ENCODE data around the gene ZDHHC22. TPM values are rescaled to one million over a fixed set of nuclear protein-coding genes. Genes with fewer than 3 reads are reported as not detected.

ZDHHC22 gene
- total RNA-seq, 1 donor: not detected

- DNase-seq (ENCODE audit: insufficient read length, low spot score, missing footprints): no peak
- no peak overlapping the region for H2AFZ ChIP-seq (ENCODE audit: low read length)
- H3K27me3 ChIP-seq (ENCODE audit: insufficient read depth, low read length): no peaks in the 10 kb centered on the region
- TF ChIP-seq, protein P1, sequence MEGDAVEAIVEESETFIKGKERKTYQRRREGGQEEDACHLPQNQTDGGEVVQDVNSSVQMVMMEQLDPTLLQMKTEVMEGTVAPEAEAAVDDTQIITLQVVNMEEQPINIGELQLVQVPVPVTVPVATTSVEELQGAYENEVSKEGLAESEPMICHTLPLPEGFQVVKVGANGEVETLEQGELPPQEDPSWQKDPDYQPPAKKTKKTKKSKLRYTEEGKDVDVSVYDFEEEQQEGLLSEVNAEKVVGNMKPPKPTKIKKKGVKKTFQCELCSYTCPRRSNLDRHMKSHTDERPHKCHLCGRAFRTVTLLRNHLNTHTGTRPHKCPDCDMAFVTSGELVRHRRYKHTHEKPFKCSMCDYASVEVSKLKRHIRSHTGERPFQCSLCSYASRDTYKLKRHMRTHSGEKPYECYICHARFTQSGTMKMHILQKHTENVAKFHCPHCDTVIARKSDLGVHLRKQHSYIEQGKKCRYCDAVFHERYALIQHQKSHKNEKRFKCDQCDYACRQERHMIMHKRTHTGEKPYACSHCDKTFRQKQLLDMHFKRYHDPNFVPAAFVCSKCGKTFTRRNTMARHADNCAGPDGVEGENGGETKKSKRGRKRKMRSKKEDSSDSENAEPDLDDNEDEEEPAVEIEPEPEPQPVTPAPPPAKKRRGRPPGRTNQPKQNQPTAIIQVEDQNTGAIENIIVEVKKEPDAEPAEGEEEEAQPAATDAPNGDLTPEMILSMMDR (IDR thresholded peaks at IDR 0.05; ENCODE audit: extremely low read depth, low read depth, low read length): no peak
- H3K4me1 ChIP-seq (ENCODE audit: insufficient read depth, low read length): no peaks in the 10 kb centered on the region
- no peak overlapping the region for H3K4me2 ChIP-seq (ENCODE audit: insufficient read depth, low read length)
- H3K79me2 ChIP-seq (ENCODE audit: insufficient read depth, low read length): no peaks in the 10 kb centered on the region
- no peaks in the 10 kb centered on the region for H4K20me1 ChIP-seq (ENCODE audit: insufficient read depth, low read length)
- H3K36me3 ChIP-seq (ENCODE audit: insufficient read depth, low read length): no peaks in the 10 kb centered on the region
- no peaks in the 10 kb centered on the region for H3K9me3 ChIP-seq (ENCODE audit: low read depth, low read length)
- no peak overlapping the region for H3K4me3 ChIP-seq (ENCODE audit: insufficient read depth, low read length)
- no peak overlapping the region for H3K27ac ChIP-seq (ENCODE audit: low read depth, low read length)
Observed at GRCh38 chr14:77085538-77085937, 56.1 kb downstream of the ZDHHC22 start.

DNA sequence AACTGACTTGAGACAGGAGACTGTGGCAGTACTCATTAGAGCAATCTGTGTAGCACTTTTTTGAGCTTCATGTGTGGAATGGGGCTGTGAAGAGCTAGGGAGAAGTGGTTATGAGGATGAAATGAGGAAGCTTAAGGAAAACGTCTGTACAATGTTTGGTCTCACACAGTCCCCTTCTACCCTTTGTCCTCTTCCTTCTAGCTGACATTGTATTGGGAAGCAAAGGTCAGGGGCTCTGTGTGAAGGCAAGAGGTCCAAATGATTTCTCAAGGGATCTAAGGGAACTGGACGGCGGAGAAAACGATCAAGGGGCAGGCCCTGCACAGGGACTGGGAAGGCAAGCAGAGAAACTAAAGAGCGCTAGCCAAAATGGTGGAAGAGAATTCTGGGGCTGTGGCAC, 56.6 kb downstream of the ZDHHC22 start:
- Histone ChIP-seq H3K4me1 (ENCODE audit: insufficient read depth, low read length) (no peaks in the 10 kb centered on the region), H3K27ac (ENCODE audit: low read depth, low read length) (no peak overlapping the region), H4K20me1 (ENCODE audit: insufficient read depth, low read length) (no peaks in the 10 kb centered on the region), H3K4me3 (ENCODE audit: insufficient read depth, low read length) (no peak overlapping the region), H3K27me3 (ENCODE audit: insufficient read depth, low read length) (no peaks in the 10 kb centered on the region), H3K36me3 (ENCODE audit: insufficient read depth, low read length) (no peaks in the 10 kb centered on the region), H2AFZ (ENCODE audit: low read length) (no peak overlapping the region), H3K9me3 (ENCODE audit: low read depth, low read length) (no peaks in the 10 kb centered on the region), H3K4me2 (ENCODE audit: insufficient read depth, low read length) (no peak overlapping the region), H3K79me2 (ENCODE audit: insufficient read depth, low read length) (no peaks in the 10 kb centered on the region)
- TF ChIP-seq, protein P1 (IDR thresholded peaks at IDR 0.05; ENCODE audit: extremely low read depth, low read depth, low read length): no peak
- DNase-seq (ENCODE audit: insufficient read length, low spot score, missing footprints): no peak

DNA sequence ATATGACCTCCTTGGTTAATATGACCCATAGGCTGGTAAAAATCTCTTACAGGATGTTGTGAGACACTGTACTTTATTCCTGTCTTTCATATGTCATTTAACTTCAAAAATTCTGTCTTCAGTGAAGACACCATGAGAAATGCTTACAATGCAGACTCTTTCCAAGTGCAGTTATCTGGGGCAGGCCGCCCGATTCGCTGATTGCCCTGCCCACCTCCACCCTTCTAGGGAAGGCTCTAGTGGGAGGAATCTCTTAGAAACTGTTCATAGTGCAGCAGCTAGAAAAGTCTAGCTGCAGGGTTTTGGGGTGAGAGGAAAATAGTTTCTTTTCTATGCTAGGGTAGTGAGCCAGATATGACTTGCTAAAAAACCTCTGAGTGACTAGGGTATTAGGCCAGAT, 58.5 kb downstream of the ZDHHC22 start:
- Histone ChIP-seq H3K9me3 (ENCODE audit: low read depth, low read length) (no peaks in the 10 kb centered on the region), H3K27me3 (ENCODE audit: insufficient read depth, low read length) (no peaks in the 10 kb centered on the region), H2AFZ (ENCODE audit: low read length) (no peak overlapping the region), H3K27ac (ENCODE audit: low read depth, low read length) (no peak overlapping the region), H3K79me2 (ENCODE audit: insufficient read depth, low read length) (no peaks in the 10 kb centered on the region), H3K4me3 (ENCODE audit: insufficient read depth, low read length) (no peak overlapping the region), H3K4me2 (ENCODE audit: insufficient read depth, low read length) (no peak overlapping the region), H3K36me3 (ENCODE audit: insufficient read depth, low read length) (no peaks in the 10 kb centered on the region), H4K20me1 (ENCODE audit: insufficient read depth, low read length) (no peaks in the 10 kb centered on the region), H3K4me1 (ENCODE audit: insufficient read depth, low read length) (no peaks in the 10 kb centered on the region)
- no peak for DNase-seq (ENCODE audit: insufficient read length, low spot score, missing footprints)
- TF ChIP-seq, protein P1 (IDR thresholded peaks at IDR 0.05; ENCODE audit: extremely low read depth, low read depth, low read length): no peak

GRCh38 chr14:77082356-77082755, 59.2 kb downstream of the ZDHHC22 start:
- H3K27me3 ChIP-seq (ENCODE audit: insufficient read depth, low read length): no peaks in the 10 kb centered on the region
- H3K4me2 ChIP-seq (ENCODE audit: insufficient read depth, low read length): no peak overlapping the region
- H3K79me2 ChIP-seq (ENCODE audit: insufficient read depth, low read length): no peaks in the 10 kb centered on the region
- H3K36me3 ChIP-seq (ENCODE audit: insufficient read depth, low read length): no peaks in the 10 kb centered on the region
- DNase-seq (ENCODE audit: insufficient read length, low spot score, missing footprints): peak; percentile 17
- no peaks in the 10 kb centered on the region for H3K9me3 ChIP-seq (ENCODE audit: low read depth, low read length)
- H3K4me3 ChIP-seq (ENCODE audit: insufficient read depth, low read length): no peak overlapping the region
- no peaks in the 10 kb centered on the region for H4K20me1 ChIP-seq (ENCODE audit: insufficient read depth, low read length)
- no peaks in the 10 kb centered on the region for H3K4me1 ChIP-seq (ENCODE audit: insufficient read depth, low read length)
- no peak overlapping the region for H3K27ac ChIP-seq (ENCODE audit: low read depth, low read length)
- TF ChIP-seq, protein P1 (IDR thresholded peaks at IDR 0.05; ENCODE audit: extremely low read depth, low read depth, low read length): no peak
- no peak overlapping the region for H2AFZ ChIP-seq (ENCODE audit: low read length)

Other genes with a start within 250 kb of the ZDHHC22 start
- 19.4 and 26.4 TPM in 2 replicates for gene IRF2BPL, start 113.1 kb downstream of the ZDHHC22 start, total RNA-seq
- gene CIPC, start 43.5 kb downstream of the ZDHHC22 start, total RNA-seq: 15.9 and 16.6 TPM in 2 replicates
- gene TMEM63C, start 40.0 kb upstream of the ZDHHC22 start, total RNA-seq: 0.72 TPM in 1 of 2 replicates, not detected in the other
- not detected in 2 replicates for gene NGB, start 129.4 kb upstream of the ZDHHC22 start, total RNA-seq
- 11.6 and 13.3 TPM in 2 replicates for gene POMT2, start 179.1 kb upstream of the ZDHHC22 start, total RNA-seq
- 34.8 and 38.0 TPM in 2 replicates for gene GSTZ1, start 179.2 kb upstream of the ZDHHC22 start, total RNA-seq
- 13.0 and 13.8 TPM in 2 replicates for gene TMED8, start 235.3 kb upstream of the ZDHHC22 start, total RNA-seq
- gene SAMD15, start 235.6 kb upstream of the ZDHHC22 start, total RNA-seq: 4.0 and 6.2 TPM in 2 replicates

Measured in osteoblast (primary cell).